Fibroblast of mammary gland (primary cell): ENCODE measurements around the gene CACNA2D3.

ENCODE experiments used
- DNase-seq: peaks from one replicate; pipeline ENCODE4 v3.0.0-alpha.2; 2010; ENCODE audit warnings: low read depth
- H3K4me3 ChIP-seq: 2 replicates; pipeline ENCODE4 v1.5.1; 2011; ENCODE audit warnings: low read depth, mild to moderate bottlenecking, low read length, moderate library complexity; ENCODE audit not compliant: control insufficient read depth
- CTCF ChIP-seq: conservative IDR thresholded peaks from 2 replicates; pipeline ENCODE4 v1.5.1; 2011; ENCODE audit warnings: low read depth, low read length, inconsistent platforms; ENCODE audit not compliant: control insufficient read depth, insufficient read depth

The CACNA2D3 gene

GRCh38 chr3:54344601-54345231, 222.4 kb downstream of the CACNA2D3 start:
- no peak for TF ChIP-seq CTCF
- no peak overlapping the region for H3K4me3 ChIP-seq

GRCh38 chr3:54345847-54346375, 223.6 kb downstream of the CACNA2D3 start:
- no peak for DNase-seq
- H3K4me3 ChIP-seq, result no peak overlapping the region
- no peak for TF ChIP-seq CTCF

More at GRCh38 chr3:54344601-54345231, 222.4 kb downstream of the CACNA2D3 start:
- DNase-seq, result no peak

- DNase-seq, result no peak
- TF ChIP-seq CTCF, result no peak
- no peak overlapping the region for H3K4me3 ChIP-seq
Measured at GRCh38 chr3:54347060-54347459, 224.7 kb downstream of the CACNA2D3 start.

GRCh38 chr3:54347933-54348332, 225.6 kb downstream of the CACNA2D3 start:
- no peak overlapping the region for H3K4me3 ChIP-seq
- no peak for TF ChIP-seq CTCF

DNA sequence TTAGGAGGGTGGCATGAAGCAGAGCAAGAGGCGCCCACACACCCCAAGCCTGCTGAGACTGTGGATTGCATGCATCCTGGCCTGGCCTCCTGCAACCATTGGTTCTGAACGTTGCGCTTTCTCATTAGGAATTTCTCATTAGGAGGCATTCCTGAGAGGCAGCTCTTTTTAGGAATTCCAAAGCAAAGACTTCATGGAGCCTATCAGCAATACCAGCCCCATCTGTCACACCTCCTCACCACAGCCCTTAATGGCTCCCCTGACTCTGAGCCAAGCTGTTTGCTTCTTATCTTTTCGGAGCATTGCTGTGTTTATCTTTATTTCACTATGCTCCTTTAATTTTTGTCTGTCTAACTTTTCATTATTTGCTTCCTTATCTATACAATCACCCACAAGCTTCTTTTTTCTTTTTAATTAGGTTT, 226.9 kb downstream of the CACNA2D3 start:
- no peak overlapping the region for H3K4me3 ChIP-seq
- no peak for DNase-seq
- no peak for TF ChIP-seq CTCF

More at GRCh38 chr3:54347933-54348332, 225.6 kb downstream of the CACNA2D3 start:
- no peak for DNase-seq

GRCh38 chr3:54349691-54350090, 227.3 kb downstream of the CACNA2D3 start:
- H3K4me3 ChIP-seq, result no peak overlapping the region
- TF ChIP-seq CTCF, result no peak
- DNase-seq, result no peak
